HK-2 (cell line): ENCODE results near the gene KLHL14.
"Not testable (repeated sequence)": the region's sequence is repeated elsewhere in the genome, so short reads cannot be mapped to it uniquely, and the experiment has no call there.

ENCODE experiments used
- DNase-seq: peaks from one replicate; pipeline ENCODE4 v3.0.0-alpha.2; 2018; ENCODE audit not compliant: unreplicated experiment

The KLHL14 gene

GRCh38 chr18:32717126-32717525 is 55.7 kb downstream of the KLHL14 start:
- no peak for DNase-seq

GRCh38 chr18:32714571-32715148 is 58.2 kb downstream of the KLHL14 start:
- DNase-seq: peak; percentile 21

- DNase-seq: no peak
These were observed 60.0 kb downstream of the KLHL14 start for GRCh38 chr18:32712860-32713259.

- no peak for DNase-seq
These were observed 61.0 kb downstream of the KLHL14 start for GRCh38 chr18:32711862-32712261.

- DNase-seq: no peak
These were observed 65.2 kb downstream of the KLHL14 start for GRCh38 chr18:32707586-32707985.

- no peak for DNase-seq
These were observed 65.7 kb downstream of the KLHL14 start for GRCh38 chr18:32707147-32707546.

- no peak for DNase-seq
These were observed 71.5 kb downstream of the KLHL14 start for GRCh38 chr18:32701313-32701712.

GRCh38 chr18:32698153-32698552 is 74.7 kb downstream of the KLHL14 start:
- DNase-seq: no peak

GRCh38 chr18:32696376-32696775 is 76.4 kb downstream of the KLHL14 start:
- no peak for DNase-seq

GRCh38 chr18:32695534-32695933 is 77.3 kb downstream of the KLHL14 start:
- no peak for DNase-seq

GRCh38 chr18:32688821-32689220 is 84.0 kb downstream of the KLHL14 start:
- no peak for DNase-seq

- no peak for DNase-seq
These were observed 87.9 kb downstream of the KLHL14 start for GRCh38 chr18:32684940-32685339.

GRCh38 chr18:32684096-32684495 is 88.7 kb downstream of the KLHL14 start:
- DNase-seq: no peak

- DNase-seq: no peak
These were observed 89.8 kb downstream of the KLHL14 start for GRCh38 chr18:32683044-32683443.

GRCh38 chr18:32677578-32677977 is 95.2 kb downstream of the KLHL14 start:
- DNase-seq: no peak

- no peak for DNase-seq
These were observed 98.3 kb downstream of the KLHL14 start for GRCh38 chr18:32674491-32674890.

- no peak for DNase-seq
These were observed 100.4 kb downstream of the KLHL14 start for GRCh38 chr18:32672398-32672797.

- no peak for DNase-seq
These were observed 102.1 kb downstream of the KLHL14 start for GRCh38 chr18:32670727-32671126.

GRCh38 chr18:32669549-32670165 is 103.2 kb downstream of the KLHL14 start:
- DNase-seq: no peak

- no peak for DNase-seq
These were observed 103.9 kb downstream of the KLHL14 start for GRCh38 chr18:32668956-32669355.

- peak; percentile 33 for DNase-seq
These were observed 111.1 kb downstream of the KLHL14 start for GRCh38 chr18:32661486-32662299.

- DNase-seq: not testable (repeated sequence)
These were observed 118.3 kb downstream of the KLHL14 start for GRCh38 chr18:32654507-32654906.

GRCh38 chr18:32637659-32638058 is 135.2 kb downstream of the KLHL14 start:
- not testable (repeated sequence) for DNase-seq
